Kidney epithelial cell (primary cell): ENCODE measurements around the gene EID3. TPM values are rescaled to one million over a fixed set of nuclear protein-coding genes. Genes with fewer than 3 reads are reported as not detected.

Source experiments
- DNase-seq: peaks from one replicate; pipeline ENCODE4 v3.0.0-alpha.2; 2010; ENCODE audit warnings: low read depth
- H3K27me3 ChIP-seq: 2 replicates; pipeline ENCODE4 v1.6.0; 2011; ENCODE audit warnings: low read length; ENCODE audit not compliant: control insufficient read depth, insufficient read depth
- H3K36me3 ChIP-seq: 2 replicates; pipeline ENCODE4 v1.5.1; 2011; ENCODE audit warnings: low read length; ENCODE audit not compliant: control insufficient read depth, insufficient read depth
- H3K4me3 ChIP-seq: 2 replicates; pipeline ENCODE4 v1.5.1; 2011; ENCODE audit warnings: low read depth, mild to moderate bottlenecking, control low read depth, low read length
- CTCF ChIP-seq: IDR thresholded peaks from 2 replicates; pipeline ENCODE4 v1.5.1; 2011; ENCODE audit warnings: mild to moderate bottlenecking, moderate library complexity, low read length, control low read depth, inconsistent platforms; ENCODE audit not compliant: insufficient read depth, poor library complexity, severe bottlenecking
- total RNA-seq: library from RNA; depleted of rRNA; stranded (reverse); fragments of >200 nt; gene quantifications from 2 replicates; pipeline ENCODE4 v1.2.3, GENCODE V29; 2015

EID3 gene
- total RNA-seq, 1 donor from 2014 or later = 2.9 TPM

GRCh38 chr12:104312654-104313053 is 9.1 kb downstream of the EID3 start:
- no peak for TF ChIP-seq CTCF
- Histone ChIP-seq H3K36me3 (no peaks in the 10 kb centered on the region), H3K27me3 (no peaks in the 10 kb centered on the region), H3K4me3 (no peak overlapping the region)
- DNase-seq = no peak

GRCh38 chr12:104313568-104314241 is 10.2 kb downstream of the EID3 start:
- Histone ChIP-seq H3K4me3 (no peak overlapping the region), H3K36me3 (no peaks in the 10 kb centered on the region), H3K27me3 (no peaks in the 10 kb centered on the region)
- no peak for DNase-seq
- TF ChIP-seq CTCF = no peak

GRCh38 chr12:104314242-104314614 is 10.7 kb downstream of the EID3 start:
- Histone ChIP-seq H3K27me3 (no peaks in the 10 kb centered on the region), H3K36me3 (no peaks in the 10 kb centered on the region), H3K4me3 (no peak overlapping the region)
- no peak for DNase-seq
- TF ChIP-seq CTCF = no peak

- Histone ChIP-seq H3K4me3 (no peak overlapping the region), H3K27me3 (no peaks in the 10 kb centered on the region), H3K36me3 (no peaks in the 10 kb centered on the region)
- no peak for TF ChIP-seq CTCF
- DNase-seq = no peak
Observed at GRCh38 chr12:104315326-104316224, 12.0 kb downstream of the EID3 start.

- no peaks in the 10 kb centered on the region for H3K36me3 ChIP-seq
Observed at GRCh38 chr12:104316936-104317335, 13.4 kb downstream of the EID3 start.

More at GRCh38 chr12:104316936-104317335, 13.4 kb downstream of the EID3 start:
- Histone ChIP-seq H3K4me3 (no peak overlapping the region), H3K27me3 (no peaks in the 10 kb centered on the region)
- no peak for DNase-seq
- TF ChIP-seq CTCF = no peak
